Measurements from ENCODE around the gene DISC1. TPM values are rescaled to one million over a fixed set of nuclear protein-coding genes. Genes with fewer than 3 reads are reported as not detected.

The DISC1 gene
- total RNA-seq, 2 experiments from 2014 or later = 19.8 to 20.0 TPM

DNA sequence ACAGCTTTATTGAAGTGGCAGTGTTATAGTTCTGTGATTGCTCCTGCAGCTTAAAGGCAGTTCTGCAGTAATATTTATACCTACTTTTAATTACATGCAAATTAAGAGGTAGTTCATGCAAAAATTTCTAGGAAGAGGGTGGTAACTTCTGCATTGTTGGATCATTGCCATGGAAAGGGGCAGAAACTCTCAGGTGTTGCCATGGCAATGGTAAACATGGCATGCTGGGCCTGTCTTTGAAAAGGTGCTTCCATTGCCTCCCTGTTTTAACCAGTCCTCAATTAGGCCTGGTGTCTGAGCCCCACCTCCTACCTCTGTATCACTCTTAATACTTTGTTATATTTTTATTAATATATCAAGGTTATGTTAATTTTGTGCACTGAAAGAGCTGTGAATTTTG, 104.7 kb downstream of the DISC1 start:
- ChIA-PET CTCF (no interaction called here), POLR2A (no interaction called here)
- no peak for TF ChIP-seq CTCF (IDR thresholded peaks at IDR 0.05)
- Mint-ChIP-seq H3K9me3 (no peaks in the 10 kb centered on the region), H3K4me1 (ENCODE audit: low read depth) (no peaks in the 10 kb centered on the region), H3K27me3 (no peaks in the 10 kb centered on the region), H3K4me3 (no peak overlapping the region), H3K27ac (no peak overlapping the region), H3K36me3 (ENCODE audit: low read depth) (peaks cover 5% of the 10 kb centered on the region)
- DNase-seq (no peak), ATAC-seq (ENCODE audit: poor library complexity) (no peak)
- H3K9me3 ChIP-seq (ENCODE audit: control insufficient read depth in 1 of 2, insufficient read depth in 1 of 2, low read length in 2 of 2) = peaks cover 0 to 11% of the 10 kb centered on the region in 2 experiments
- intact Hi-C loops (cut with DNase I, micrococcal nuclease) = no loop called here
- H3K4me3 ChIP-seq (ENCODE audit: low read length) = no peak overlapping the region
- H3K36me3 ChIP-seq (ENCODE audit: insufficient read depth, low read length) = no peaks in the 10 kb centered on the region
- H3K4me1 ChIP-seq (ENCODE audit: insufficient read depth, low read length) = no peaks in the 10 kb centered on the region
- H3K27me3 ChIP-seq (ENCODE audit: control insufficient read depth in 1 of 2, insufficient read depth in 2 of 2, low read length in 2 of 2) = no peaks in the 10 kb centered on the region
- no peak overlapping the region for H3K27ac ChIP-seq (ENCODE audit: low read depth in 1 of 2, low read length in 2 of 2)

DNA sequence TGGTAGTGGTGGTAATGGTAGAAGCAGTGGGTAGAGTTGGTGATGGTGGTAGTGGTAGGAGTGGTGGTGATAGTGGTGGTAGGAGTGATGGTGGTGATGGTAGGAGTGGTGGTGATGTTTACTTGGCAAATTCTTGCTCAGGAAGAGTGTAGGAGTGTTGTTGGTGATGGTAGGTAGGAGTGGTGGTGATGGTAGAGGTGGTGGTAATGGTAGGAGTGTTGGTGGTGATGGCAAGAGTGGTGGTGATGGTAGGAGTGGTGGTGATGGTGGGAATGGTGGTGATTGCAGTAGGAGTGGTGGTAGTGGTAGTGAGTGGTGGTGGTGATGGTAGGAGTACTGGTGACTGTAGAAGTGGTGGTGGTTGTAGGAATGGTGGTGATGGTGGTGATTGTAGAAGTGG, 106.5 kb downstream of the DISC1 start:
- DNase-seq (no peak), ATAC-seq (ENCODE audit: poor library complexity) (no peak)
- Mint-ChIP-seq H3K27me3 (no peaks in the 10 kb centered on the region), H3K4me1 (ENCODE audit: low read depth) (peaks cover 1% of the 10 kb centered on the region), H3K4me3 (no peak overlapping the region), H3K27ac (no peak overlapping the region), H3K9me3 (no peaks in the 10 kb centered on the region), H3K36me3 (ENCODE audit: low read depth) (peaks cover 5% of the 10 kb centered on the region)
- Histone ChIP-seq H3K27ac (ENCODE audit: low read depth in 1 of 2, low read length in 2 of 2) (no peak overlapping the region), H3K4me1 (ENCODE audit: insufficient read depth, low read length) (no peaks in the 10 kb centered on the region), H3K27me3 (ENCODE audit: control insufficient read depth in 1 of 2, insufficient read depth in 2 of 2, low read length in 2 of 2) (no peaks in the 10 kb centered on the region), H3K9me3 (ENCODE audit: control insufficient read depth in 1 of 2, insufficient read depth in 1 of 2, low read length in 2 of 2) (peaks cover 0 to 11% of the 10 kb centered on the region in 2 experiments), H3K4me3 (ENCODE audit: low read length) (no peak overlapping the region), H3K36me3 (ENCODE audit: insufficient read depth, low read length) (no peaks in the 10 kb centered on the region)
- no peak for TF ChIP-seq CTCF (IDR thresholded peaks at IDR 0.05)
- POLR2A ChIA-PET = no interaction called here
- intact Hi-C loops (cut with DNase I, micrococcal nuclease) = no loop called here
- CTCF ChIA-PET = no interaction called here

DNA sequence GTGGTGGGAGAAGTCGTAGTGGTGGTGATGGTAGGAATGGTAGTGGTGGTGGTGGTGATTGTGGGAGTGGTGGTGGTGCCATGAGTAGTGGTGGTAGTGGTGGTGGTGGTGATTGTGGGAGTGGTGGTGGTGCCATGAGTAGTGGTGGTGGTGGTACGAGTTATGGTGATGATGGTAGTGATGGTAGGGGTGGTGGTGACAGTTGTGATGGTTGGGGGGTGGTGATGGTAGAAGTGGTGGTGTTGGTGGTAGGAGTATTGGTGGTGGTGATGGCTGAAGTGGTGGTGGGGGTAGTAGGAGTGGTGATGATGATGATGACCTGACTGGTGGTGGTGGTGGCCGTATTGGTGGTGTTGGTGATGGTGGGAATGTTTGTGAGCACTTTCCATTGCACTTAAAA, 107.1 kb downstream of the DISC1 start:
- H3K36me3 Mint-ChIP-seq (ENCODE audit: low read depth) = peaks cover 11% of the 10 kb centered on the region
- ATAC-seq (ENCODE audit: poor library complexity) (no peak), DNase-seq (no peak)
- CTCF ChIA-PET = no interaction called here
- Histone ChIP-seq H3K36me3 (ENCODE audit: insufficient read depth, low read length) (no peaks in the 10 kb centered on the region), H3K27ac (ENCODE audit: low read depth in 1 of 2, low read length in 2 of 2) (no peak overlapping the region), H3K9me3 (ENCODE audit: control insufficient read depth in 1 of 2, insufficient read depth in 1 of 2, low read length in 2 of 2) (peaks cover 0 to 8% of the 10 kb centered on the region in 2 experiments), H3K27me3 (ENCODE audit: control insufficient read depth in 1 of 2, insufficient read depth in 2 of 2, low read length in 2 of 2) (no peaks in the 10 kb centered on the region), H3K4me3 (ENCODE audit: low read length) (no peak overlapping the region), H3K4me1 (ENCODE audit: insufficient read depth, low read length) (no peaks in the 10 kb centered on the region)
- no peak for TF ChIP-seq CTCF (IDR thresholded peaks at IDR 0.05)
- POLR2A ChIA-PET = no interaction called here
- no peak overlapping the region for H3K27ac Mint-ChIP-seq
- peaks cover 5% of the 10 kb centered on the region for H3K4me1 Mint-ChIP-seq (ENCODE audit: low read depth)
- intact Hi-C loops (cut with DNase I, micrococcal nuclease) = no loop called here
- H3K4me3 Mint-ChIP-seq = no peak overlapping the region
- H3K27me3 Mint-ChIP-seq = no peaks in the 10 kb centered on the region
- no peaks in the 10 kb centered on the region for H3K9me3 Mint-ChIP-seq

Measured in CD4-positive, alpha-beta T cell (primary cell).